ENCODE results near the gene ZNF410.
A peak's percentile ranks its signal among the peaks of the same experiment; 100 is the strongest.

The ZNF410 gene

DNA sequence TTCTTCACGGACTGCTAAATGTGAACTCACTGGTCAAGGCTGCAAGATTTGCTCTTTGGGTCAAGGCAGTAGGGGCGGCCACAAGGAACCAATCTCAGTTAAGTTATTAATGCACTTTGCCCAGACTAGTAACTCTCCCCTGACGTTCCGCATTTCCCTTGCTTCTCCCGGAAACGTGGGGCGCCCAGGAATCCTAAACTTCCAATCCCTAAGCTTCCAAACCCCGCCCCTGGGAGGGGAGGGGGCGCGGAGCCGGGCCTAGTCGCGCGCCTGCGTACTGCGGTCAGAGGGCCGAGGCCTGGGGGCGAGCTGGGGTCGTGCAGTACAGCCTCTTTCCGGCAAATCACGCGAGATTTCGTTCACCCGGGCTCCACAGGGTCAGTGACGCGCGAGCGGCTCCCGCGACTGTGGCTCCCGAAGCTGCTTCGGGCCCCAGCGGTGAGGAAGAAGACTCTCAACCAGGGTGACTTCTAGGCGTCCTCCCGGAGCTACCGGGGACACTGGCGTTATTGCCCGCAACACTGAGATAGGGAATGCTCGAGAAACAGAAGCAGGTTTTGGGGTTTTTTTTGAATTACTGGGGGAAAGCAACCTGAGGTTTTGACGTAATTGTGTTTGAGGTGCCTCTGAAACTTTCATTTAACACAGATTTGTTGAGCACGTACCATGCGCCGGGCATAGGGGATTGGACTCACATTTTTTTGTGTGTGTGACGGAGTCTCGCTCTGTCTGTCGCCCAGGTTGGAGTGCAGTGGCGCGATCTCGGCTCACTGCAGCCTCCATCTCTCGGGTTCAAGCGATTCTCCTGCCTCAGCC is 34.9 kb upstream of the ZNF410 start, which contains the start of gene PTGR2:
PTGR2 (plus strand) TSS at position 265 of the 816 bp plus-strand sequence. CDS start 7,032 bp downstream, outside the sequence.
- TF ChIP-seq FOXM1 (IDR thresholded peaks at IDR 0.05; ENCODE audit: borderline replicate concordance, low read depth) (no peak), YY1 (IDR thresholded peaks at IDR 0.05; ENCODE audit: low read depth) (peak; percentile 35; the same call in 1 of the 2 replicates), ZBTB7A (IDR thresholded peaks at IDR 0.05; ENCODE audit: low read depth) (peak; percentile 99), CEBPB (IDR thresholded peaks at IDR 0.05) (no peak), TCF12 (IDR thresholded peaks at IDR 0.05; ENCODE audit: low read depth) (peak; percentile 45; the same call in 1 of the 2 replicates), TEAD4 (IDR thresholded peaks at IDR 0.05) (peak; percentile 84), NFIC (IDR thresholded peaks at IDR 0.05) (no peak), EGR1 (IDR thresholded peaks at IDR 0.05) (no peak), EP300 (IDR thresholded peaks at IDR 0.05; ENCODE audit: borderline replicate concordance) (0 out of 2 replicates have a peak, but pooled peaks have one; percentile 37), RAD21 (IDR thresholded peaks at IDR 0.05; ENCODE audit: low read depth) (0 out of 2 replicates have a peak, but pooled peaks have one; percentile 5), TAF1 (IDR thresholded peaks at IDR 0.05; ENCODE audit: low read depth) (peak; percentile 86), CREB1 (IDR thresholded peaks at IDR 0.05; ENCODE audit: low read depth) (0 out of 2 replicates have a peak, but pooled peaks have one; percentile 23)
- TF ChIP-seq, protein P1, sequence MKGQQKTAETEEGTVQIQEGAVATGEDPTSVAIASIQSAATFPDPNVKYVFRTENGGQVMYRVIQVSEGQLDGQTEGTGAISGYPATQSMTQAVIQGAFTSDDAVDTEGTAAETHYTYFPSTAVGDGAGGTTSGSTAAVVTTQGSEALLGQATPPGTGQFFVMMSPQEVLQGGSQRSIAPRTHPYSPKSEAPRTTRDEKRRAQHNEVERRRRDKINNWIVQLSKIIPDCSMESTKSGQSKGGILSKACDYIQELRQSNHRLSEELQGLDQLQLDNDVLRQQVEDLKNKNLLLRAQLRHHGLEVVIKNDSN (IDR thresholded peaks at IDR 0.05) = no peak
- TF ChIP-seq, protein P2, sequence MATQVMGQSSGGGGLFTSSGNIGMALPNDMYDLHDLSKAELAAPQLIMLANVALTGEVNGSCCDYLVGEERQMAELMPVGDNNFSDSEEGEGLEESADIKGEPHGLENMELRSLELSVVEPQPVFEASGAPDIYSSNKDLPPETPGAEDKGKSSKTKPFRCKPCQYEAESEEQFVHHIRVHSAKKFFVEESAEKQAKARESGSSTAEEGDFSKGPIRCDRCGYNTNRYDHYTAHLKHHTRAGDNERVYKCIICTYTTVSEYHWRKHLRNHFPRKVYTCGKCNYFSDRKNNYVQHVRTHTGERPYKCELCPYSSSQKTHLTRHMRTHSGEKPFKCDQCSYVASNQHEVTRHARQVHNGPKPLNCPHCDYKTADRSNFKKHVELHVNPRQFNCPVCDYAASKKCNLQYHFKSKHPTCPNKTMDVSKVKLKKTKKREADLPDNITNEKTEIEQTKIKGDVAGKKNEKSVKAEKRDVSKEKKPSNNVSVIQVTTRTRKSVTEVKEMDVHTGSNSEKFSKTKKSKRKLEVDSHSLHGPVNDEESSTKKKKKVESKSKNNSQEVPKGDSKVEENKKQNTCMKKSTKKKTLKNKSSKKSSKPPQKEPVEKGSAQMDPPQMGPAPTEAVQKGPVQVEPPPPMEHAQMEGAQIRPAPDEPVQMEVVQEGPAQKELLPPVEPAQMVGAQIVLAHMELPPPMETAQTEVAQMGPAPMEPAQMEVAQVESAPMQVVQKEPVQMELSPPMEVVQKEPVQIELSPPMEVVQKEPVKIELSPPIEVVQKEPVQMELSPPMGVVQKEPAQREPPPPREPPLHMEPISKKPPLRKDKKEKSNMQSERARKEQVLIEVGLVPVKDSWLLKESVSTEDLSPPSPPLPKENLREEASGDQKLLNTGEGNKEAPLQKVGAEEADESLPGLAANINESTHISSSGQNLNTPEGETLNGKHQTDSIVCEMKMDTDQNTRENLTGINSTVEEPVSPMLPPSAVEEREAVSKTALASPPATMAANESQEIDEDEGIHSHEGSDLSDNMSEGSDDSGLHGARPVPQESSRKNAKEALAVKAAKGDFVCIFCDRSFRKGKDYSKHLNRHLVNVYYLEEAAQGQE (IDR thresholded peaks at IDR 0.05; ENCODE audit: low read depth) = peak; percentile 27; the same call in 1 of the 2 replicates
- TF ChIP-seq, protein P3, sequence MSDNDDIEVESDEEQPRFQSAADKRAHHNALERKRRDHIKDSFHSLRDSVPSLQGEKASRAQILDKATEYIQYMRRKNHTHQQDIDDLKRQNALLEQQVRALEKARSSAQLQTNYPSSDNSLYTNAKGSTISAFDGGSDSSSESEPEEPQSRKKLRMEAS (IDR thresholded peaks at IDR 0.05) = peak; percentile 2; the same call in 1 of the 2 replicates

GRCh38 chr14:73859145-73859544 is 27.5 kb upstream of the ZNF410 start:
- no peak for TF ChIP-seq TAF1 (IDR thresholded peaks at IDR 0.05; ENCODE audit: low read depth)
- TF ChIP-seq RAD21 (IDR thresholded peaks at IDR 0.05; ENCODE audit: low read depth) = peak; percentile 27; the same call in 1 of the 2 replicates

- TF ChIP-seq, protein P2 (IDR thresholded peaks at IDR 0.05; ENCODE audit: low read depth) = no peak
- TF ChIP-seq, protein P3 (IDR thresholded peaks at IDR 0.05) = no peak
- TF ChIP-seq NFIC (IDR thresholded peaks at IDR 0.05) = no peak
These were observed 25.6 kb upstream of the ZNF410 start for GRCh38 chr14:73861073-73861472.

GRCh38 chr14:73862480-73862879 is 24.2 kb upstream of the ZNF410 start:
- TF ChIP-seq, protein P1 (IDR thresholded peaks at IDR 0.05) = no peak
- TF ChIP-seq FOXM1 (IDR thresholded peaks at IDR 0.05; ENCODE audit: borderline replicate concordance, low read depth) (no peak), TAF1 (IDR thresholded peaks at IDR 0.05; ENCODE audit: low read depth) (no peak), CEBPB (IDR thresholded peaks at IDR 0.05) (no peak), RAD21 (IDR thresholded peaks at IDR 0.05; ENCODE audit: low read depth) (no peak)
- TF ChIP-seq, protein P3 (IDR thresholded peaks at IDR 0.05) = no peak
- TF ChIP-seq, protein P2 (IDR thresholded peaks at IDR 0.05; ENCODE audit: low read depth) = no peak
